GM12878 (cell line): Measurements from ENCODE around the gene NUP214. TPM values are rescaled to one million over a fixed set of nuclear protein-coding genes. Genes with fewer than 3 reads are reported as not detected.
A peak's percentile ranks its signal among the peaks of the same experiment; 100 is the strongest.

Source experiments
- ATAC-seq: fragments of 200-7000 bp; cut with Tn5 transposase; 3 replicates; pipeline ENCODE4 v1.9.1; 2020; ENCODE audit warnings: mild to moderate bottlenecking, moderate library complexity
- BruUV-seq: library from RNA; stranded (reverse); fragments of 400-500 nt; replicated peaks from 2 replicates; lab custom pipeline; 2021; lab: Mats Ljungman, UMichigan
- CTCF ChIA-PET: fragments of 300-600 bp; sonication (Branson Sonifier 250); formaldehyde crosslinking; extraction: SDS; loops from one replicate; lab custom pipeline; 2021; ENCODE audit warnings: inconsistent platforms; lab: Yijun Ruan, JAX
- POLR2A ChIA-PET: fragments of 350-600 bp; formaldehyde crosslinking; extraction: SDS; loops from one replicate; lab custom pipeline; 2021; ENCODE audit warnings: inconsistent platforms; lab: Charles Lee
- RAD21 ChIA-PET: fragments of 300-600 bp; sonication (Branson Sonifier 250); formaldehyde crosslinking; loops from one replicate; lab custom pipeline; 2023; ENCODE audit warnings: antibody characterized with exemption; ENCODE audit not compliant: unreplicated experiment; lab: Charles Lee
- SMC1A ChIA-PET: fragments of 300-600 bp; sonication (Branson Sonifier 250); formaldehyde crosslinking; loops from one replicate; lab custom pipeline; 2023; ENCODE audit not compliant: unreplicated experiment, uncharacterized antibody; lab: Charles Lee
- DNase-seq: peaks from one replicate; pipeline ENCODE4 v3.0.0-alpha.2; 2011; ENCODE audit warnings: low read depth, low spot score
- FAIRE-seq: peaks from 3 replicates; lab custom pipeline; 2011; peaks lifted over from hg19 to GRCh38; lab: Jason Lieb, UNC
- H2AFZ ChIP-seq: 2 replicates; pipeline ENCODE4 v1.6.0; 2011; ENCODE audit warnings: low read depth, low read length, control low read depth; ENCODE audit not compliant: control insufficient read depth
- H3K27ac ChIP-seq: 2 replicates; pipeline ENCODE4 v1.5.1; 2011; ENCODE audit warnings: control low read depth; ENCODE audit not compliant: control insufficient read depth, insufficient read depth
- H3K27me3 ChIP-seq, 2 experiments: replicated peaks in 1 of 2; 2 replicates each; pipeline versions ENCODE4 v1.6.0 to v1.6.1; 2011; ENCODE audit warnings: low read length in 1 of 2; ENCODE audit not compliant: control insufficient read depth in 2 of 2, insufficient read depth in 2 of 2
- H3K36me3 ChIP-seq, 2 experiments: 2 replicates each; pipeline ENCODE4 v1.5.1; 2011; ENCODE audit warnings: low read length in 1 of 2; ENCODE audit not compliant: control insufficient read depth in 2 of 2, insufficient read depth in 2 of 2
- H3K4me1 ChIP-seq: 2 replicates; pipeline ENCODE4 v1.6.1; 2011; ENCODE audit warnings: mild to moderate bottlenecking, low read length, moderate library complexity, mixed read lengths; ENCODE audit not compliant: control insufficient read depth, insufficient read depth
- H3K4me2 ChIP-seq: 2 replicates; pipeline ENCODE4 v1.6.0; 2011; ENCODE audit warnings: control low read depth; ENCODE audit not compliant: control insufficient read depth, insufficient read depth
- H3K4me3 ChIP-seq: fragments of 200-600 bp; sonication (generic); 2 replicates; pipeline ENCODE4 v1.5.1; 2016
- H3K79me2 ChIP-seq: 2 replicates; pipeline ENCODE4 v1.6.0; 2011; ENCODE audit warnings: low read length; ENCODE audit not compliant: control insufficient read depth, insufficient read depth
- H3K9ac ChIP-seq: 2 replicates; pipeline ENCODE4 v1.8.0; 2011; ENCODE audit warnings: low read length, control low read depth, mixed read lengths; ENCODE audit not compliant: control insufficient read depth, insufficient read depth
- H3K9me3 ChIP-seq: replicated peaks from 3 replicates; pipeline ENCODE4 v1.5.1; 2011; ENCODE audit warnings: mild to moderate bottlenecking, low read length; ENCODE audit not compliant: control insufficient read depth, insufficient read depth
- H4K20me1 ChIP-seq: 2 replicates; pipeline ENCODE4 v1.6.0; 2011; ENCODE audit not compliant: control insufficient read depth, insufficient read depth
- BHLHE40 ChIP-seq, 2 experiments: fragments of 450-650 bp in 1 of 2; IDR thresholded peaks; 2 replicates each; pipeline ENCODE4 v1.6.1; 2011 to 2017; ENCODE audit warnings: low read depth in 2 of 2, borderline replicate concordance in 1 of 2, improper control_type of control experiment in 1 of 2, low read length in 1 of 2, mild to moderate bottlenecking in 1 of 2
- EGR1 ChIP-seq, 2 experiments: IDR thresholded peaks; 1 replicate in 1 of 2; 2 replicates in 1 of 2; pipeline ENCODE4 v1.6.1; 2011 to 2012; ENCODE audit warnings: low read depth in 2 of 2, low read length in 2 of 2, borderline replicate concordance in 1 of 2, mild to moderate bottlenecking in 1 of 2, moderate library complexity in 1 of 2
- IKZF1 ChIP-seq: fragments of 450-650 bp; conservative IDR thresholded peaks from 2 replicates; pipeline ENCODE4 v1.6.1; 2017; ENCODE audit warnings: antibody characterized with exemption, mild to moderate bottlenecking
- NR2F1 ChIP-seq: fragments of 450-650 bp; conservative IDR thresholded peaks from 2 replicates; pipeline ENCODE4 v1.6.1; 2017; ENCODE audit warnings: mild to moderate bottlenecking
- SP1 ChIP-seq: IDR thresholded peaks from one replicate; pipeline ENCODE4 v1.6.1; 2011; ENCODE audit warnings: low read depth, low read length
- TARDBP ChIP-seq: IDR thresholded peaks from 2 replicates; pipeline ENCODE4 v1.6.1; 2016; ENCODE audit warnings: borderline replicate concordance
- WGBS: methylation state at CpG from one replicate; pipeline ENCODE4 v1.1.6; 2016; ENCODE audit warnings: low lambda C conversion rate; ENCODE audit not compliant: insufficient replicate concordance, insufficient coverage; ENCODE audit errors: missing lambda C conversion rate; 5-methylcytosine and 5-hydroxymethylcytosine counted together
- in situ Hi-C: fragments of 300-500 bp; cut with MboI; formaldehyde crosslinking; loops from 9 replicates; pipeline ENCODE4 v1.14.3; 2018; ENCODE audit warnings: mixed read lengths
- intact Hi-C: fragments of 100-400 bp; cut with micrococcal nuclease; formaldehyde crosslinking; loops from one replicate; pipeline ENCODE4 v1.14.2; 2022; ENCODE audit not compliant: unreplicated experiment
- polyA plus RNA-seq, 11 experiments: library from polyadenylated mRNA; depleted of rRNA in 4 of 11; unstranded in 6 of 11; stranded (reverse) in 5 of 11; fragments of >200 nt; fragmentation: Nextera tagmentation in 4 of 11; fragmentation: Illumina TruSeq in 1 of 11; extraction: Ambion mirVana in 4 of 11; extraction: Trizol in 1 of 11; gene quantifications; 1 replicate in 1 of 11; 2 replicates in 10 of 11; pipeline versions ENCODE4 v1.2.1 to v1.2.3, GENCODE V29; 2011 to 2016; ENCODE audit warnings: inconsistent platforms in 2 of 11, missing spikeins in 2 of 11, low read depth in 1 of 11
- total RNA-seq, 4 experiments: library from RNA; depleted of rRNA in 3 of 4; stranded (reverse); fragments of >200 nt in 3 of 4; fragmentation: Illumina TruSeq in 1 of 4; extraction: Trizol in 1 of 4; gene quantifications; 2 replicates each; pipeline versions ENCODE4 v1.2.1 to v1.2.3, GENCODE V29; 2013 to 2021
- TF ChIP-seq, protein P1 (sequence below): fragments of 450-650 bp; conservative IDR thresholded peaks from 2 replicates; pipeline ENCODE4 v1.6.1; 2017; ENCODE audit warnings: mild to moderate bottlenecking, moderate library complexity

NUP214 gene
- total and polyA plus RNA-seq, 10 of the 15 experiments (the other 5 are each of a cell fraction or from before 2014, with no cell fraction given) = 11.7 to 53.8 (median 17.6) TPM

DNA sequence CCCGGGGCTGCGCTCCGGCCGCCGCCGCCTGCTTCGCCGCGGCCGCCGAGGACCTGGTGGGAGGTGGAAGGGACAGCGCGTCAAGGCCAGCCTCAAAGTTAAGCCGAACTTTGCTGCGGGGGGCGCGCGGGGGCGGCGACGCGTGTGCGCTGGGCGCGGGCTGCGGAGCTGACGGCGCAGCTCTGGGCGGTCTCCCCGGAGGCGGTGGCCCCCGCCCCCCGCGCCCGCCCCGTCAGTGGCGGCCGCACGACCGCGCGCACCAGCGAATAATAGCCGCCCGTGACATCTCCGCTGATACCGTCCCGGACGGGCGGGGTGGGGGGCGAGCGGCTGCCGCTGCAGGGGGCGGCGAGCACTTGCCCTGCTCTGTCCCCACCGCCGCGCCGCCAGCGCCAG, 151.5 kb downstream of the NUP214 start:
- peak overlapping the region; percentile 99 for H3K27ac ChIP-seq
- RAD21 ChIA-PET = interaction anchor here (3.3 to 11.6 kb wide), 2 partner anchors 21 to 98 kb away, joined by 35 to 181 read pairs; no protein-coding TSS in a partner anchor

More for the DNA sequence above, 151.5 kb downstream of the NUP214 start:
- Histone ChIP-seq H3K4me3 (peak overlapping the region; percentile 99), H3K4me1 (peaks cover 16% of the 10 kb centered on the region), H3K4me2 (peak overlapping the region; percentile 77; the same call in 1 of the 2 replicates), H3K9me3 (no peaks in the 10 kb centered on the region), H3K79me2 (peaks cover 53% of the 10 kb centered on the region), H3K36me3 (no peaks in the 10 kb centered on the region), H4K20me1 (no peaks in the 10 kb centered on the region), H3K27me3 (peaks cover 0 to under 1% of the 10 kb centered on the region in 2 experiments; a peak in 2 of 4 replicates), H2AFZ (no peak overlapping the region; the same call in 1 of the 2 replicates), H3K9ac (peak overlapping the region; percentile 97)
- ChIA-PET POLR2A (interaction anchor here (0.6 to 11.3 kb wide), 2 partner anchors 8 to 23 kb away, joined by 3 to 267 read pairs; no protein-coding TSS in a partner anchor), SMC1A (interaction anchor here (1.3 to 7.9 kb wide), 2 partner anchors 22 to 59 kb away, joined by 3 to 154 read pairs; no protein-coding TSS in a partner anchor), CTCF (interaction anchor here (0.6 to 9.8 kb wide), 3 partner anchors 23 to 294 kb away, joined by 3 to 151 read pairs (median 63); no protein-coding TSS in a partner anchor)
- FAIRE-seq (no peak), ATAC-seq (no peak; the same call in 2 of the 3 replicates), DNase-seq (no peak)
- in situ Hi-C loops (no loop called here), intact Hi-C loops (loop anchor here (1.0 kb wide), 1 partner anchor 25 kb away; no protein-coding TSS in a partner anchor)
- WGBS = 0% methylated on average over 28 of the region's 60 CpGs
- BruUV-seq = no TSS peak
- peak; percentile 85 for TF ChIP-seq IKZF1
- TF ChIP-seq BHLHE40 (IDR thresholded peaks at IDR 0.05; ENCODE audit: borderline replicate concordance in 1 of 2, low read depth in 2 of 2, low read length in 1 of 2) = peak in 1 of 2 experiments; percentile 7; a peak in 2 of 4 replicates
- TF ChIP-seq SP1 = no peak
- peak; percentile 11; the same call in 1 of the 2 replicates for TF ChIP-seq NR2F1
- TF ChIP-seq EGR1 (IDR thresholded peaks at IDR 0.05; ENCODE audit: borderline replicate concordance in 1 of 2, low read depth in 2 of 2, low read length in 2 of 2) = peak in 1 of 2 experiments; percentile 76; a peak in 2 of 3 replicates
- TF ChIP-seq, protein P1, sequence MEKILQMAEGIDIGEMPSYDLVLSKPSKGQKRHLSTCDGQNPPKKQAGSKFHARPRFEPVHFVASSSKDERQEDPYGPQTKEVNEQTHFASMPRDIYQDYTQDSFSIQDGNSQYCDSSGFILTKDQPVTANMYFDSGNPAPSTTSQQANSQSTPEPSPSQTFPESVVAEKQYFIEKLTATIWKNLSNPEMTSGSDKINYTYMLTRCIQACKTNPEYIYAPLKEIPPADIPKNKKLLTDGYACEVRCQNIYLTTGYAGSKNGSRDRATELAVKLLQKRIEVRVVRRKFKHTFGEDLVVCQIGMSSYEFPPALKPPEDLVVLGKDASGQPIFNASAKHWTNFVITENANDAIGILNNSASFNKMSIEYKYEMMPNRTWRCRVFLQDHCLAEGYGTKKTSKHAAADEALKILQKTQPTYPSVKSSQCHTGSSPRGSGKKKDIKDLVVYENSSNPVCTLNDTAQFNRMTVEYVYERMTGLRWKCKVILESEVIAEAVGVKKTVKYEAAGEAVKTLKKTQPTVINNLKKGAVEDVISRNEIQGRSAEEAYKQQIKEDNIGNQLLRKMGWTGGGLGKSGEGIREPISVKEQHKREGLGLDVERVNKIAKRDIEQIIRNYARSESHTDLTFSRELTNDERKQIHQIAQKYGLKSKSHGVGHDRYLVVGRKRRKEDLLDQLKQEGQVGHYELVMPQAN = 0 out of 2 replicates have a peak, but pooled peaks have one; percentile 1
- no peak for TF ChIP-seq TARDBP
